Kidney (tissue), 14 donors: ENCODE measurements around the gene CHMP4B. TPM values are rescaled to one million over a fixed set of nuclear protein-coding genes. Genes with fewer than 3 reads are reported as not detected.

ENCODE experiments used
- DNase-seq, 5 donors: peaks; one replicate each; pipeline ENCODE4 v3.0.0-alpha.2; 2013 to 2020
- FAIRE-seq: peaks from 2 replicates; lab custom pipeline; 2012; peaks lifted over from hg19 to GRCh38; lab: Jason Lieb, UNC
- H3K27ac ChIP-seq, 2 donors: one replicate each; pipeline ENCODE4 v1.7.0; 2013; ENCODE audit warnings: low read depth in 2 of 2, low read length in 2 of 2, inconsistent platforms in 1 of 2
- H3K27me3 ChIP-seq: one replicate; pipeline ENCODE4 v1.7.1; 2013; ENCODE audit warnings: low read length, inconsistent platforms; ENCODE audit not compliant: control insufficient read depth, insufficient read depth
- H3K36me3 ChIP-seq, 3 donors: one replicate each; pipeline versions ENCODE4 v1.7.0 to v1.7.1; 2013; ENCODE audit warnings: low read length in 3 of 3, control low read depth in 1 of 3, inconsistent platforms in 1 of 3; ENCODE audit not compliant: insufficient read depth in 3 of 3, control insufficient read depth in 2 of 3
- H3K4me1 ChIP-seq, 3 donors: one replicate each; pipeline versions ENCODE4 v1.7.0 to v1.7.1; 2013; ENCODE audit warnings: low read length in 3 of 3, inconsistent platforms in 1 of 3, low read depth in 1 of 3; ENCODE audit not compliant: control insufficient read depth in 2 of 3, insufficient read depth in 2 of 3
- H3K4me3 ChIP-seq, 3 donors: one replicate each; pipeline versions ENCODE4 v1.7.0 to v1.8.1; 2013; ENCODE audit warnings: low read length in 3 of 3, control low read depth in 1 of 3, inconsistent platforms in 1 of 3
- H3K9ac ChIP-seq, 3 donors: one replicate each; pipeline versions ENCODE4 v1.7.0 to v1.7.1; 2013; ENCODE audit warnings: low read length in 3 of 3, control low read depth in 1 of 3, inconsistent platforms in 1 of 3
- H3K9me3 ChIP-seq, 3 donors: one replicate each; pipeline versions ENCODE4 v1.7.0 to v1.7.1; 2013; ENCODE audit warnings: low read length in 3 of 3, control low read depth in 1 of 3, inconsistent platforms in 1 of 3; ENCODE audit not compliant: control insufficient read depth in 2 of 3, insufficient read depth in 1 of 3
- CTCF ChIP-seq: IDR thresholded peaks from 3 replicates; pipeline ENCODE4 v1.5.1; 2012; ENCODE audit warnings: mild to moderate bottlenecking, moderate library complexity, borderline replicate concordance; ENCODE audit not compliant: insufficient read depth; ENCODE audit errors: extremely low read depth
- intact Hi-C: fragments of 100-400 bp; cut with DNase I; formaldehyde crosslinking; loops from one replicate; pipeline ENCODE4 v1.11.1; 2022
- polyA plus RNA-seq: library from polyadenylated mRNA; stranded (reverse); fragments of 350-450 nt; fragmentation: Illumina TruSeq; extraction: RNeasy Lipid Tissue Mini Kit (QIAGEN cat#74804); gene quantifications from one replicate; pipeline ENCODE4 v1.2.3, GENCODE V29; 2014; ENCODE audit warnings: low read depth, low replicate concordance; ENCODE audit not compliant: insufficient read depth
- total RNA-seq: library from RNA; stranded (reverse); fragmentation: NEBNext Ultra II Directional; extraction: Animal tissue kit (Norgen Biotek cat#: 25700); gene quantifications from one replicate; pipeline ENCODE4 v1.2.1, GENCODE V29; 2021
- donor health status: control.
- donor health status: control.
- donor health status: control.
- donor health status: control.
- donor health status: control.
- donor health status: DM: yes; HTN: yes; CAD: no.
- donor health status: Normal renal cell carcinoma (clear cell type).

CHMP4B gene
- total and polyA plus RNA-seq, 2 donors from 2014 or later: 104 to 137 TPM

DNA sequence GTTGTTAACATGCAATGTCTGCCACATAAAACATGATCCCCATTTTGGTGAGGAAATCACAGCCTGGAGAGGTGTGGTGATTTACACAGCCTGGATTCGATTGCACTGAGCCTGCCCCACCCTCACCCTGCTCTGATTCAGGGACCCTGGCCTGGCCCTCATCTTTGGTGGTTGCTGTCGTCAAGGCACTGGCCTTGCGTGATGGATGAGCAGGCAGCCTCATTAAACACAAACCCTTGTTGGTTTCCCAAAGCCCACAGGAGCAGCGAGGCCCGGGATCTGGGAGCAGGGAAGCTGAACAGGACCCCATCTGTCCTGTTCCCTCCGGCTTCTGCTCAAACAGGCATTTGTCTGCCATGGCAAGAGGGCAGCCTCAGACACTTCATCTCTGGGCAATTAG lies 70.8 kb downstream of the CHMP4B start:
- Histone ChIP-seq H3K27ac (no peak overlapping the region), H3K4me1 (no peaks in the 10 kb centered on the region), H3K9ac (no peak overlapping the region), H3K27me3 (no peaks in the 10 kb centered on the region), H3K36me3 (no peaks in the 10 kb centered on the region), H3K9me3 (peaks cover 0 to 3% (median 0%) of the 10 kb centered on the region in 3 donors), H3K4me3 (no peak overlapping the region)
- FAIRE-seq: no peak
- intact Hi-C loops: no loop called here
- no peak for TF ChIP-seq CTCF
- DNase-seq: peak in 4 of 5 donors; percentile 79 to 83 (median 80)

GRCh38 chr20:33882481-33882880 lies 71.3 kb downstream of the CHMP4B start:
- Histone ChIP-seq H3K27ac (no peak overlapping the region), H3K36me3 (no peaks in the 10 kb centered on the region), H3K4me1 (no peaks in the 10 kb centered on the region), H3K4me3 (no peak overlapping the region), H3K9ac (no peak overlapping the region), H3K27me3 (no peaks in the 10 kb centered on the region), H3K9me3 (peaks cover 0 to 3% (median 0%) of the 10 kb centered on the region in 3 donors)
- no peak for TF ChIP-seq CTCF
- DNase-seq: no peak
- intact Hi-C loops: no loop called here
- FAIRE-seq: no peak

DNA sequence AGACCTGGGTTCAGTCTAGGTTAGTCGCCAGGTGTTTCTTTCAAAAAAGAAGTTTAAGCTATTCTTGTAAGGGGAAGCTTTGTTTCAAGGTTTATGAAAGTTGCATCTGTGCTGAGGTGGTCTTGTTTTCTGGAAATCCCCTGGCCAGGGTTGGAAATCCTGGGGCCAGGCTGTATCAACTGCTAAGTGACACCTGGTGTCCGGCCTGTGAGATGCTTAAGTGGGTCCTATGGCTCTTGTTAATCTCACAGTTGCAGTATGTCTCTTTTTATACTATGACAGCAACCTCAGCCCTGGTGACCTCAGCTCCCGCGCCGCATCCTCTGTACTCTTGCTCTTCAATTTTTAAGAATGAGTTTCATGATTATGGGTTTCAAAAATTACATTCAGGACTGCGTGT lies 72.0 kb downstream of the CHMP4B start:
- H3K9ac ChIP-seq: no peak overlapping the region
- H3K27me3 ChIP-seq: no peaks in the 10 kb centered on the region
- FAIRE-seq (no peak), DNase-seq (peak in 1 of 5 donors; percentile 22)
- no peak overlapping the region for H3K4me3 ChIP-seq
- H3K9me3 ChIP-seq: peaks cover 0 to 3% (median 0%) of the 10 kb centered on the region in 3 donors
- intact Hi-C loops: no loop called here
- H3K4me1 ChIP-seq: no peaks in the 10 kb centered on the region
- TF ChIP-seq CTCF: no peak
- no peaks in the 10 kb centered on the region for H3K36me3 ChIP-seq
- no peak overlapping the region for H3K27ac ChIP-seq

DNA sequence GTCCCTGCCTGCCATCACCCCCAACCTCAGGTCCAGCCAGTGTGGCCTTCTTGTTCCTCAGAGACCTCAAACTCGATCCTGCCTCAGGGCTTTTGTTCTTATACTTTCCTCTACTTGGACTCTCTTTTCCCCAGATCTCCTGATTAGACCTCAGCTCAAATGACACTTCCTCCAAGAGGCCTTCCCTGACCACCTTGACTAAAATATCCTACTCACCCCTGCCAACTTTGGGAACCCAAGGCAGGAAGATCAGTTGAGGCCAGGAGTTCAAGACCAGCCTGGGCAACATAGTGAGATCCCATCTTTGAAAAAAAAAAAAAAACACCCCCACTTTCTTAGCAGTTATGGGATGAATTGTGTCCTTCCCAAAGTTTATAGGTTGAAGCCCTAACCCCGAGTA lies 73.5 kb downstream of the CHMP4B start:
- Histone ChIP-seq H3K27ac (no peak overlapping the region), H3K9me3 (no peaks in the 10 kb centered on the region), H3K27me3 (no peaks in the 10 kb centered on the region), H3K36me3 (no peaks in the 10 kb centered on the region), H3K9ac (no peak overlapping the region), H3K4me3 (no peak overlapping the region), H3K4me1 (no peaks in the 10 kb centered on the region)
- no peak for TF ChIP-seq CTCF
- intact Hi-C loops: no loop called here
- DNase-seq (no peak), FAIRE-seq (no peak)
